SKM-1 (cell line): ENCODE measurements around the gene KCTD6.

Source experiments
- DNase-seq: peaks from one replicate; lab custom pipeline; 2025; ENCODE audit not compliant: unreplicated experiment; lab: John Stamatoyannopoulos, UW

The KCTD6 gene

GRCh38 chr3:58484722-58485069 is 7.2 kb upstream of the KCTD6 start:
- no peak for DNase-seq

- DNase-seq: no peak
Observed at GRCh38 chr3:58485801-58486435, 6.0 kb upstream of the KCTD6 start.

- no peak for DNase-seq
Observed at GRCh38 chr3:58487140-58487886, 4.6 kb upstream of the KCTD6 start.

GRCh38 chr3:58488967-58489366 is 2.9 kb upstream of the KCTD6 start:
- no peak for DNase-seq

GRCh38 chr3:58490860-58491501 is 915 bp upstream of the KCTD6 start:
- DNase-seq: no peak

GRCh38 chr3:58492494-58492905 is 604 bp downstream of the KCTD6 start:
- DNase-seq: no peak

- DNase-seq: no peak
Observed at GRCh38 chr3:58494107-58494506, 2.2 kb downstream of the KCTD6 start.

- DNase-seq: no peak
Observed at GRCh38 chr3:58495101-58495500, 3.2 kb downstream of the KCTD6 start.

- DNase-seq: no peak
Observed at GRCh38 chr3:58496206-58496857, 4.4 kb downstream of the KCTD6 start.

GRCh38 chr3:58497097-58497496 is 5.2 kb downstream of the KCTD6 start:
- DNase-seq: no peak

GRCh38 chr3:58502872-58503271 is 11.0 kb downstream of the KCTD6 start:
- DNase-seq: no peak

- DNase-seq: no peak
Observed at GRCh38 chr3:58507356-58508078, 15.6 kb downstream of the KCTD6 start.

- no peak for DNase-seq
Observed at GRCh38 chr3:58508437-58508836, 16.5 kb downstream of the KCTD6 start.

- DNase-seq: no peak
Observed at GRCh38 chr3:58514405-58514804, 22.5 kb downstream of the KCTD6 start.

GRCh38 chr3:58518291-58518789 is 26.4 kb downstream of the KCTD6 start:
- no peak for DNase-seq

GRCh38 chr3:58519668-58520402 is 27.9 kb downstream of the KCTD6 start:
- DNase-seq: no peak

- no peak for DNase-seq
Observed at GRCh38 chr3:58520403-58521335, 28.8 kb downstream of the KCTD6 start.

GRCh38 chr3:58521336-58521670 is 29.4 kb downstream of the KCTD6 start:
- no peak for DNase-seq

GRCh38 chr3:58521917-58522631 is 30.2 kb downstream of the KCTD6 start:
- DNase-seq: no peak
